SK-N-SH (cell line): ENCODE data around the gene PPP2R5C. TPM values are rescaled to one million over a fixed set of nuclear protein-coding genes. Genes with fewer than 3 reads are reported as not detected.
A peak's percentile ranks its signal among the peaks of the same experiment; 100 is the strongest.

Experiments
- CTCF ChIA-PET: fragments of 300-600, 350-600 bp; formaldehyde crosslinking; extraction: SDS; loops from one replicate; lab custom pipeline; 2021; lab: Yijun Ruan, JAX
- POLR2A ChIA-PET: fragments of 350-600 bp; sonication (Branson Sonifier 250); formaldehyde crosslinking; extraction: SDS; loops from one replicate; lab custom pipeline; 2020; ENCODE audit warnings: antibody characterized with exemption, inconsistent platforms; lab: Yijun Ruan, JAX
- DNase-seq: peaks from one replicate; pipeline ENCODE4 v3.0.0; 2012
- H2AFZ ChIP-seq: fragments of 200-600 bp; sonication (generic); 2 replicates; pipeline ENCODE4 v1.8.1; 2016; ENCODE audit warnings: antibody characterized with exemption, mild to moderate bottlenecking, low read depth
- H3F3A ChIP-seq: fragments of 200-600 bp; sonication (generic); replicated peaks from 2 replicates; pipeline ENCODE3; 2016; ENCODE audit warnings: antibody characterized with exemption, mild to moderate bottlenecking; ENCODE audit not compliant: insufficient read depth
- H3K27ac ChIP-seq, 2 experiments: fragments of 200-500 bp in 1 of 2; fragments of 200-600 bp in 1 of 2; sonication (Bioruptor generic) in 1 of 2; sonication (generic), shearing (Covaris generic) in 1 of 2; 2 replicates each; pipeline versions ENCODE4 v1.5.1 to v1.6.1; 2014 to 2016; ENCODE audit warnings: low read depth in 2 of 2, inconsistent platforms in 1 of 2, low read length in 1 of 2, mild to moderate bottlenecking in 1 of 2, mixed read lengths in 1 of 2
- H3K27me3 ChIP-seq: fragments of 200-600 bp; sonication (generic), shearing (Covaris generic); 2 replicates; pipeline ENCODE4 v1.6.1; 2016; ENCODE audit warnings: mixed run types; ENCODE audit not compliant: insufficient read depth
- H3K36me3 ChIP-seq, 2 experiments: fragments of 200-500 bp in 1 of 2; fragments of 200-600 bp in 1 of 2; sonication (Bioruptor generic) in 1 of 2; sonication (generic) in 1 of 2; replicated peaks in 1 of 2; 2 replicates each; pipeline versions ENCODE3 to v1.5.1; 2014 to 2016; ENCODE audit warnings: low read length in 1 of 2, mild to moderate bottlenecking in 1 of 2; ENCODE audit not compliant: insufficient read depth in 2 of 2, control insufficient read depth in 1 of 2
- H3K4me1 ChIP-seq, 2 experiments: fragments of 200-500 bp in 1 of 2; fragments of 200-600 bp in 1 of 2; sonication (Bioruptor generic) in 1 of 2; sonication (generic), shearing (Covaris generic) in 1 of 2; 2 replicates each; pipeline versions ENCODE4 v1.5.1 to v1.6.1; 2014 to 2016; ENCODE audit warnings: low read depth in 1 of 2, low read length in 1 of 2, mixed run types in 1 of 2; ENCODE audit not compliant: insufficient read depth in 2 of 2, control insufficient read depth in 1 of 2
- H3K4me2 ChIP-seq: fragments of 200-600 bp; sonication (generic), shearing (Covaris generic); 2 replicates; pipeline ENCODE4 v1.6.1; 2017; ENCODE audit warnings: mixed run types
- H3K4me3 ChIP-seq, 2 experiments: fragments of 200-500 bp in 1 of 2; fragments of 200-600 bp in 1 of 2; sonication (Bioruptor generic) in 1 of 2; sonication (generic), shearing (Covaris generic) in 1 of 2; 2 replicates each; pipeline versions ENCODE4 v1.5.1 to v1.8.1; 2014 to 2016; ENCODE audit warnings: low read depth in 2 of 2, inconsistent platforms in 1 of 2, low read length in 1 of 2, mild to moderate bottlenecking in 1 of 2, mixed read lengths in 1 of 2, moderate library complexity in 1 of 2
- H3K79me2 ChIP-seq: fragments of 200-600 bp; sonication (generic); 2 replicates; pipeline ENCODE4 v1.8.1; 2017; ENCODE audit warnings: mild to moderate bottlenecking; ENCODE audit not compliant: insufficient read depth
- H3K9ac ChIP-seq: fragments of 200-600 bp; sonication (generic); 2 replicates; pipeline ENCODE4 v1.6.1; 2017; ENCODE audit warnings: mixed run types
- H3K9me2 ChIP-seq: fragments of 200-600 bp; sonication (generic); 2 replicates; pipeline ENCODE4 v1.6.1; 2017; ENCODE audit warnings: mixed run types
- H3K9me3 ChIP-seq: fragments of 200-600 bp; sonication (generic); 2 replicates; pipeline ENCODE4 v1.6.1; 2017; ENCODE audit warnings: mixed run types, mild to moderate bottlenecking, moderate library complexity
- H4K20me1 ChIP-seq: fragments of 200-600 bp; sonication (generic); 2 replicates; pipeline ENCODE4 v1.6.1; 2017; ENCODE audit warnings: mild to moderate bottlenecking, mixed run types; ENCODE audit not compliant: insufficient read depth
- EP300 ChIP-seq, 2 experiments: IDR thresholded peaks; 2 replicates each; pipeline versions ENCODE4 v1.4.0 to v1.6.1; 2012; ENCODE audit warnings: borderline replicate concordance in 1 of 2, low read depth in 1 of 2, low read length in 1 of 2
- GABPA ChIP-seq: IDR thresholded peaks from 2 replicates; pipeline ENCODE4 v1.4.0; 2012; ENCODE audit warnings: low read depth, mild to moderate bottlenecking
- GATA2 ChIP-seq: sonication (generic); formaldehyde crosslinking; IDR thresholded peaks from 2 replicates; pipeline ENCODE4 v1.5.0; 2020; ENCODE audit warnings: mild to moderate bottlenecking, missing genetic modification reagents
- JUND ChIP-seq: IDR thresholded peaks from 2 replicates; pipeline ENCODE4 v1.4.0; 2012
- MXI1 ChIP-seq: IDR thresholded peaks from 2 replicates; pipeline ENCODE4 v1.6.1; 2012; ENCODE audit warnings: mild to moderate bottlenecking, low read depth, low read length, improper control_type of control experiment
- NFIC ChIP-seq: IDR thresholded peaks from 2 replicates; pipeline ENCODE4 v1.4.0; 2012; ENCODE audit warnings: borderline replicate concordance
- NRF1 ChIP-seq: IDR thresholded peaks from 2 replicates; pipeline ENCODE4 v1.6.1; 2012; ENCODE audit warnings: low read depth, mild to moderate bottlenecking, low read length
- POLR2AphosphoS5 ChIP-seq: IDR thresholded peaks from 2 replicates; pipeline ENCODE4 v1.6.1; 2012; ENCODE audit warnings: low read depth, low read length
- RAD21 ChIP-seq: IDR thresholded peaks from 2 replicates; pipeline ENCODE4 v1.6.1; 2012; ENCODE audit warnings: mild to moderate bottlenecking, low read length
- RFX5 ChIP-seq: IDR thresholded peaks from 2 replicates; pipeline ENCODE4 v1.6.1; 2012; ENCODE audit warnings: mild to moderate bottlenecking, improper control_type of control experiment, low read length
- SIN3A ChIP-seq: IDR thresholded peaks from 2 replicates; pipeline ENCODE4 v1.6.1; 2012; ENCODE audit warnings: low read depth, mild to moderate bottlenecking, low read length, moderate library complexity, borderline replicate concordance
- SMC3 ChIP-seq: IDR thresholded peaks from 2 replicates; pipeline ENCODE4 v1.6.1; 2012; ENCODE audit warnings: low read depth, low read length, improper control_type of control experiment
- TAF1 ChIP-seq: IDR thresholded peaks from 2 replicates; pipeline ENCODE4 v1.6.1; 2012; ENCODE audit warnings: low read depth, mild to moderate bottlenecking, low read length, moderate library complexity, borderline replicate concordance
- TEAD4 ChIP-seq: IDR thresholded peaks from 2 replicates; pipeline ENCODE4 v1.4.0; 2012; ENCODE audit warnings: mild to moderate bottlenecking, borderline replicate concordance; ENCODE audit not compliant: insufficient read depth
- YY1 ChIP-seq: IDR thresholded peaks from 2 replicates; pipeline ENCODE4 v1.4.0; 2012; ENCODE audit warnings: low read depth, mild to moderate bottlenecking
- WGBS: methylation state at CpG from one replicate; pipeline ENCODE4 v1.1.6; 2017; ENCODE audit warnings: low lambda C conversion rate; 5-methylcytosine and 5-hydroxymethylcytosine counted together
- polyA plus RNA-seq, 3 experiments: library from polyadenylated mRNA; depleted of rRNA; stranded (reverse); fragments of >200 nt; gene quantifications; 2 replicates each; pipeline ENCODE4 v1.2.3, GENCODE V29; 2012
- TF ChIP-seq, protein P1 (sequence below): IDR thresholded peaks from 2 replicates; pipeline ENCODE4 v1.4.0; 2012; ENCODE audit warnings: low read depth, borderline replicate concordance
- TF ChIP-seq, protein P2 (sequence below): IDR thresholded peaks from 2 replicates; pipeline ENCODE4; 2012
- TF ChIP-seq, protein P3 (sequence below): IDR thresholded peaks from 2 replicates; pipeline ENCODE4 v1.4.0; 2012; ENCODE audit warnings: low read depth, borderline replicate concordance
- TF ChIP-seq, protein P4 (sequence below): fragments of 200-600 bp; sonication (generic); IDR thresholded peaks from 2 replicates; pipeline ENCODE4 v1.6.1; 2017; ENCODE audit warnings: antibody characterized with exemption, mild to moderate bottlenecking, moderate library complexity

The PPP2R5C gene
- polyA plus RNA-seq, 1 of the 3 experiments (the other 2 are of a cell fraction): 43.7 TPM

DNA sequence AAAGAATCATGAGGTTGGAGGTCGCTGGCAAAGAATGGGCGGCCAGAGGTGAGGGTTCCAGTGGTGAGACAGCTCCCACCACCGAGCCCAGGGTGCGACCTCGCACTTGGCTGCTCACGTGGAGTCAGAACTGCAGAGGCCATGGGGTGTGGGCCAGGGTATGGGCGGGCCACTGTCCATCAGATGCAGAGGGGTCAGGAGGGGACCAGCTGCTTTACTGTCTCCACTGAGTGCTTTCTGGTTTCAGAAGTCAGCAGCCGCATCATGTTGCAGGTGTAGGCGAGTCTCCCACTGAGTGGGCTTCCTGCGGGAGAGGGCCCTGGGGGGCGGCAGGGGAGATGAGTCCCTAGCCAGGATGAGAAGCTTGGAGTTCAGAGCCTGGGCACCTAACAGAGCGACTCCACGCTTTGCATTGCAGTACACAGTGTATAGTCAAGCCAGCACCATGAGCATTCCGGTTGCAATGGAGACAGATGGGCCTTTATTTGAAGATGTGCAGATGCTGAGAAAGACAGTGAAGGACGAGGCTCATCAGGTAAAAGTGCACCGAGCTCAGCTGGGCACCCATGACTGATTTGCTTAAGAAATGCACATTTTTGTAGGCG is 156.0 kb downstream of the PPP2R5C start (continued):
- TF ChIP-seq NFIC: no peak
- TF ChIP-seq JUND: no peak
- no peak for TF ChIP-seq GATA2
- no peak for TF ChIP-seq MXI1
- TF ChIP-seq RFX5: no peak
- no peak for TF ChIP-seq SMC3
- TF ChIP-seq NRF1: no peak

DNA sequence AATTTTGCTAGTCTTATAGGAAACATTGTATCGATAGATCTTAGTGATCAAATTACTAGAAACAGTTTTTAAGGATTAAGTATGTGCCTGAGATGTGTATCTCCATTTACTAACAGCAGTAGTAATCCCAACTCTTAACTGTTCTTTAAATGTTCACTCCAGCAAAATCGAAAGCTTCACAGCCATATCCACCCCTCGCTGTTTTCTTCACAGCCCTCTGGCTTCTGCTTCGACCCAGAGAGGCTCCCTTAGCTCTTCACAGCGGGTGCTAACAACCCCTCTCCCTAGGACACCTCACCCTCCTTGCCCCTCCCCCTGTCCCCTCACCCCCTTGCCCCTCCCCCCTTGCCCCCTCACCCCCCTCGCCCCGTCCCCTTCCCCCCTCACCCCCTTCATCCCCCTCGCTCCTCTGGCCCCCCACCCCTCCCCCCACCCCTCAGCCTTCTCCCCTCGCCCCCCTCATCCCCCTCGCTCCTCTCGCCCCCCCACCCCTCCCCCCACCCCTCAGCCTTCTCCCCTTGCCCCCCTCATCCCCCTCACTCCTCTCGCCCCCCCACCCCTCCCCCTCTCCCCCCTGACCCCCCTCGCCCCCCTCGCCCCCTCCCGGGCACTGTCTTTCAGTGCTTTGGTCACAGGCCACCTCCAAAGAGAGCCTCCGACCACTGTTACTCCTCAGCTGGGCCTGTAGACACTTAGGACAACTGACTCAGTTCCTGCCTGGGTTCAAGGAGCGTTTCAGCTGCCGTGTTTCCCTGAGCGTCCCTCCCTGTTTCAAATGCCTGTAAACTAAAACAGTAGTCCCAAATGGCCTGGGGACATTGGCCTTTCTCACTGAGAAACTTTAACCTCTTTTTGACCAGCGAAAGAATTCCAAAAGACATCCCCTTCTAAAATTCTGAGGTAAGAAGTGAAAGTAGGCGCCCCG is 156.8 kb downstream of the PPP2R5C start:
- no peak for TF ChIP-seq TAF1
- TF ChIP-seq, protein P1, sequence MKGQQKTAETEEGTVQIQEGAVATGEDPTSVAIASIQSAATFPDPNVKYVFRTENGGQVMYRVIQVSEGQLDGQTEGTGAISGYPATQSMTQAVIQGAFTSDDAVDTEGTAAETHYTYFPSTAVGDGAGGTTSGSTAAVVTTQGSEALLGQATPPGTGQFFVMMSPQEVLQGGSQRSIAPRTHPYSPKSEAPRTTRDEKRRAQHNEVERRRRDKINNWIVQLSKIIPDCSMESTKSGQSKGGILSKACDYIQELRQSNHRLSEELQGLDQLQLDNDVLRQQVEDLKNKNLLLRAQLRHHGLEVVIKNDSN: no peak
- TF ChIP-seq GABPA: no peak
- TF ChIP-seq TEAD4: no peak
- no peak for TF ChIP-seq NRF1
- no peak for TF ChIP-seq YY1
- no peak for TF ChIP-seq JUND
- TF ChIP-seq, protein P2, sequence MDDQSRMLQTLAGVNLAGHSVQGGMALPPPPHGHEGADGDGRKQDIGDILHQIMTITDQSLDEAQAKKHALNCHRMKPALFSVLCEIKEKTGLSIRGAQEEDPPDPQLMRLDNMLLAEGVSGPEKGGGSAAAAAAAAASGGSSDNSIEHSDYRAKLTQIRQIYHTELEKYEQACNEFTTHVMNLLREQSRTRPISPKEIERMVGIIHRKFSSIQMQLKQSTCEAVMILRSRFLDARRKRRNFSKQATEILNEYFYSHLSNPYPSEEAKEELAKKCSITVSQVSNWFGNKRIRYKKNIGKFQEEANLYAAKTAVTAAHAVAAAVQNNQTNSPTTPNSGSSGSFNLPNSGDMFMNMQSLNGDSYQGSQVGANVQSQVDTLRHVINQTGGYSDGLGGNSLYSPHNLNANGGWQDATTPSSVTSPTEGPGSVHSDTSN: no peak
- no peak for TF ChIP-seq EP300 (IDR thresholded peaks at IDR 0.05; ENCODE audit: borderline replicate concordance in 1 of 2, low read depth in 1 of 2, low read length in 1 of 2)
- no peak for TF ChIP-seq SIN3A
- TF ChIP-seq, protein P3, sequence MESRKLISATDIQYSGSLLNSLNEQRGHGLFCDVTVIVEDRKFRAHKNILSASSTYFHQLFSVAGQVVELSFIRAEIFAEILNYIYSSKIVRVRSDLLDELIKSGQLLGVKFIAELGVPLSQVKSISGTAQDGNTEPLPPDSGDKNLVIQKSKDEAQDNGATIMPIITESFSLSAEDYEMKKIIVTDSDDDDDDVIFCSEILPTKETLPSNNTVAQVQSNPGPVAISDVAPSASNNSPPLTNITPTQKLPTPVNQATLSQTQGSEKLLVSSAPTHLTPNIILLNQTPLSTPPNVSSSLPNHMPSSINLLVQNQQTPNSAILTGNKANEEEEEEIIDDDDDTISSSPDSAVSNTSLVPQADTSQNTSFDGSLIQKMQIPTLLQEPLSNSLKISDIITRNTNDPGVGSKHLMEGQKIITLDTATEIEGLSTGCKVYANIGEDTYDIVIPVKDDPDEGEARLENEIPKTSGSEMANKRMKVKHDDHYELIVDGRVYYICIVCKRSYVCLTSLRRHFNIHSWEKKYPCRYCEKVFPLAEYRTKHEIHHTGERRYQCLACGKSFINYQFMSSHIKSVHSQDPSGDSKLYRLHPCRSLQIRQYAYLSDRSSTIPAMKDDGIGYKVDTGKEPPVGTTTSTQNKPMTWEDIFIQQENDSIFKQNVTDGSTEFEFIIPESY: no peak
- TF ChIP-seq POLR2AphosphoS5: no peak
- no peak for TF ChIP-seq NFIC
- no peak for TF ChIP-seq RAD21
- TF ChIP-seq, protein P4, sequence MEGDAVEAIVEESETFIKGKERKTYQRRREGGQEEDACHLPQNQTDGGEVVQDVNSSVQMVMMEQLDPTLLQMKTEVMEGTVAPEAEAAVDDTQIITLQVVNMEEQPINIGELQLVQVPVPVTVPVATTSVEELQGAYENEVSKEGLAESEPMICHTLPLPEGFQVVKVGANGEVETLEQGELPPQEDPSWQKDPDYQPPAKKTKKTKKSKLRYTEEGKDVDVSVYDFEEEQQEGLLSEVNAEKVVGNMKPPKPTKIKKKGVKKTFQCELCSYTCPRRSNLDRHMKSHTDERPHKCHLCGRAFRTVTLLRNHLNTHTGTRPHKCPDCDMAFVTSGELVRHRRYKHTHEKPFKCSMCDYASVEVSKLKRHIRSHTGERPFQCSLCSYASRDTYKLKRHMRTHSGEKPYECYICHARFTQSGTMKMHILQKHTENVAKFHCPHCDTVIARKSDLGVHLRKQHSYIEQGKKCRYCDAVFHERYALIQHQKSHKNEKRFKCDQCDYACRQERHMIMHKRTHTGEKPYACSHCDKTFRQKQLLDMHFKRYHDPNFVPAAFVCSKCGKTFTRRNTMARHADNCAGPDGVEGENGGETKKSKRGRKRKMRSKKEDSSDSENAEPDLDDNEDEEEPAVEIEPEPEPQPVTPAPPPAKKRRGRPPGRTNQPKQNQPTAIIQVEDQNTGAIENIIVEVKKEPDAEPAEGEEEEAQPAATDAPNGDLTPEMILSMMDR: no peak
- TF ChIP-seq MXI1: no peak

More for the DNA sequence above, 156.8 kb downstream of the PPP2R5C start:
- H4K20me1 ChIP-seq: no peaks in the 10 kb centered on the region
- peaks cover 4% of the 10 kb centered on the region for H3F3A ChIP-seq
- H3K9me2 ChIP-seq: no peaks in the 10 kb centered on the region
- no peak overlapping the region for H3K4me3 ChIP-seq
- no peak overlapping the region for H3K4me2 ChIP-seq
- H3K27ac ChIP-seq: no peak overlapping the region
- H2AFZ ChIP-seq: no peak overlapping the region
- ChIA-PET POLR2A (no interaction called here), CTCF (interaction anchor here (1.1 to 2.5 kb wide), 2 partner anchors 148 to 178 kb away, joined by 3 to 6 read pairs; no protein-coding TSS in a partner anchor)
- H3K27me3 ChIP-seq: no peaks in the 10 kb centered on the region
- peak; percentile 55 for DNase-seq
- peaks cover 18 to 28% of the 10 kb centered on the region in 2 experiments for H3K36me3 ChIP-seq
- no peaks in the 10 kb centered on the region for H3K4me1 ChIP-seq
- WGBS: 90% methylated on average over 22 of the region's 22 CpGs
- H3K79me2 ChIP-seq: no peaks in the 10 kb centered on the region
- no peaks in the 10 kb centered on the region for H3K9me3 ChIP-seq
- no peak overlapping the region for H3K9ac ChIP-seq
